HEK293 (cell line): ENCODE measurements around the gene TMEM260.

ENCODE experiments used
- CTCF ChIA-PET: fragments of 350-600 bp; formaldehyde crosslinking; extraction: SDS; loops from one replicate; lab custom pipeline; 2021; ENCODE audit warnings: antibody characterized with exemption; lab: Yijun Ruan, JAX
- POLR2A ChIA-PET: fragments of 300-600 bp; formaldehyde crosslinking; extraction: SDS; loops from one replicate; lab custom pipeline; 2020; ENCODE audit warnings: antibody characterized with exemption, inconsistent platforms; lab: Yijun Ruan, JAX
- H3K27ac ChIP-seq: fragments of 200-500 bp; sonication (Bioruptor generic); 2 replicates; pipeline ENCODE4 v1.5.1; 2014; ENCODE audit warnings: low read depth, low read length, control low read depth, inconsistent platforms; ENCODE audit errors: extremely low read depth
- H3K36me3 ChIP-seq, 2 experiments: fragments of 200-500 bp in 1 of 2; sonication (Bioruptor generic) in 1 of 2; 1 replicate in 1 of 2; 2 replicates in 1 of 2; pipeline ENCODE4 v1.5.1; 2014 to 2017; ENCODE audit warnings: inconsistent platforms in 2 of 2, low read length in 2 of 2; ENCODE audit not compliant: control insufficient read depth in 2 of 2, insufficient read depth in 1 of 2
- H3K4me1 ChIP-seq: fragments of 200-500 bp; sonication (Bioruptor generic); 2 replicates; pipeline ENCODE4 v1.5.1; 2014; ENCODE audit warnings: mild to moderate bottlenecking, low read length, inconsistent platforms; ENCODE audit not compliant: control insufficient read depth, insufficient read depth
- H3K4me3 ChIP-seq: 2 replicates; pipeline ENCODE4 v1.5.1; 2011; ENCODE audit warnings: low read depth, mild to moderate bottlenecking, control low read depth, low read length, moderate library complexity
- H3K9me3 ChIP-seq: fragments of 200-500 bp; sonication (Bioruptor generic); 2 replicates; pipeline ENCODE4 v1.5.1; 2014; ENCODE audit warnings: low read depth, low read length, inconsistent platforms; ENCODE audit not compliant: control insufficient read depth, insufficient read depth
- IKZF3 ChIP-seq: fragments of 450-650 bp; IDR thresholded peaks from 2 replicates; pipeline ENCODE4 v1.5.0; 2018; ENCODE audit warnings: missing biosample characterization, mild to moderate bottlenecking, missing genetic modification characterization, moderate library complexity
- OSR2 ChIP-seq: fragments of 450-650 bp; formaldehyde crosslinking; IDR thresholded peaks from 2 replicates; pipeline ENCODE4 v1.5.1; 2016; ENCODE audit warnings: missing biosample characterization, missing genetic modification characterization
- SCRT2 ChIP-seq: fragments of 450-650 bp; formaldehyde crosslinking; IDR thresholded peaks from 2 replicates; pipeline ENCODE4 v1.5.1; 2016; ENCODE audit warnings: missing biosample characterization, missing genetic modification characterization
- ZBTB17 ChIP-seq: fragments of 450-650 bp; formaldehyde crosslinking; IDR thresholded peaks from 2 replicates; pipeline ENCODE4 v1.5.1; 2016; ENCODE audit warnings: missing biosample characterization, missing genetic modification characterization
- ZNF10 ChIP-seq: fragments of 450-650 bp; formaldehyde crosslinking; IDR thresholded peaks from 2 replicates; pipeline ENCODE4 v1.5.1; 2017; ENCODE audit warnings: missing biosample characterization, missing genetic modification characterization
- ZNF2 ChIP-seq: fragments of 450-650 bp; formaldehyde crosslinking; IDR thresholded peaks from 2 replicates; pipeline ENCODE4 v1.5.1; 2016; ENCODE audit warnings: missing biosample characterization, missing genetic modification characterization
- ZNF302 ChIP-seq: fragments of 450-650 bp; formaldehyde crosslinking; IDR thresholded peaks from 2 replicates; pipeline ENCODE4 v1.5.1; 2016; ENCODE audit warnings: missing biosample characterization, missing genetic modification characterization, low read depth
- ZNF560 ChIP-seq: fragments of 450-650 bp; formaldehyde crosslinking; IDR thresholded peaks from 2 replicates; pipeline ENCODE4 v1.5.1; 2017; ENCODE audit warnings: missing biosample characterization, missing genetic modification characterization, borderline replicate concordance
- ZNF624 ChIP-seq: fragments of 450-650 bp; formaldehyde crosslinking; IDR thresholded peaks from 2 replicates; pipeline ENCODE4 v1.5.1; 2017; ENCODE audit warnings: missing biosample characterization, missing genetic modification characterization
- ZNF654 ChIP-seq: fragments of 450-650 bp; formaldehyde crosslinking; IDR thresholded peaks from 2 replicates; pipeline ENCODE4 v1.5.1; 2016; ENCODE audit warnings: low read depth, missing biosample characterization, missing genetic modification characterization
- ZNF660 ChIP-seq: fragments of 450-650 bp; IDR thresholded peaks from 2 replicates; pipeline ENCODE4 v1.5.1; 2018; ENCODE audit warnings: missing biosample characterization, mild to moderate bottlenecking, missing genetic modification characterization
- ZNF664 ChIP-seq: fragments of 450-650 bp; formaldehyde crosslinking; IDR thresholded peaks from 2 replicates; pipeline ENCODE4 v1.5.1; 2016; ENCODE audit warnings: missing biosample characterization, missing genetic modification characterization
- ZNF701 ChIP-seq: fragments of 450-650 bp; formaldehyde crosslinking; IDR thresholded peaks from 2 replicates; pipeline ENCODE4 v1.5.1; 2016; ENCODE audit warnings: missing biosample characterization, missing genetic modification characterization
- TF ChIP-seq, protein P1 (sequence below): fragments of 450-650 bp; formaldehyde crosslinking; IDR thresholded peaks from 2 replicates; pipeline ENCODE4; 2016; ENCODE audit warnings: missing biosample characterization, missing genetic modification characterization
- TF ChIP-seq, protein P2 (sequence below): fragments of 450-650 bp; formaldehyde crosslinking; IDR thresholded peaks from 2 replicates; pipeline ENCODE4 v1.5.1; 2016; ENCODE audit warnings: missing biosample characterization, missing genetic modification characterization
- TF ChIP-seq, protein P3 (sequence below): fragments of 450-650 bp; formaldehyde crosslinking; IDR thresholded peaks from 2 replicates; pipeline ENCODE4 v1.5.1; 2016; ENCODE audit warnings: missing biosample characterization, missing genetic modification characterization
- TF ChIP-seq, protein P4 (sequence below): fragments of 450-650 bp; formaldehyde crosslinking; IDR thresholded peaks from 2 replicates; pipeline ENCODE4 v1.5.1; 2016; ENCODE audit warnings: missing biosample characterization, missing genetic modification characterization
- TF ChIP-seq, protein P5 (sequence below): fragments of 450-650 bp; formaldehyde crosslinking; IDR thresholded peaks from 2 replicates; pipeline ENCODE4 v1.5.1; 2016; ENCODE audit warnings: missing biosample characterization, missing genetic modification characterization, low read depth

TMEM260 gene

DNA sequence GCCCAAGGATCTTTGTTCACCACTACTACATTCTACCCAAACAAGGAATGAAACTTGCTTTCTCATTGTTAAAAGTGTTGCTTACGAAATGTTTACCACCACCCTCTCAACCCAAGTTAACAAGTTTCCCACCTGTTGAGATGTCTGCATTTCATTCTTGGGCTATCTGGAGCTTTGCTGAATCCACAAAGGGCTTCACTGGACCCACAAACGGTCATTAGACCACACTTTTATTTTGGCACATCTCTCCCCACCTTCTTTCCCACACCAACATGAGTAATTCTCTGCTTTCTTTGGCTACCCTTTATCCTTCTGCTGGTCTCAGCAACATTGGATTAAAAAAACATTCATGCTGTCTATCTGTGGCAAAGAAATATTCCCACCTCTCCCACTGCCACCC lies 78.0 kb downstream of the TMEM260 start:
- CTCF ChIA-PET = interaction anchor here (0.8 to 1.0 kb wide), 2 partner anchors 166 to 413 kb away, joined by 5 to 7 read pairs; no protein-coding TSS in a partner anchor

DNA sequence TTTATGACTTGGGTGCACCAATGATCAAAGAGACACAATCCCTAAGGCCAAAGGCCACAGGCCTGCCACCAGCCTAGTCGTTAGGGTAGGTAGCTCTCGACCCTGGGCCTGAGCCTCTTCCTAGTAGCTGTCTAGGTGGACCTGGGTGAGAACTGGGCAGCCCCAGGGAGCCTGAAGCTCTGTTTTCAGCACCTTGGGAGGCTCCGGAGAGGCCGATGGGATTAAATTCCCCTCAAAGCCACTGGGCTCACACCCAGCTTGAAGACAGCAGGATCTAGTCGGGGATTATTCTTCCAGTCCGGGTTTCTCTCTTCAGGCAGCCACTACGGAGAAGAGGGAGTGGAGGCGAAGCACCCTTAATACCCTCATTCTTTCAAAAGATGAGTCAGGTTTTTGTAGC lies 79.8 kb downstream of the TMEM260 start:
- CTCF ChIA-PET = interaction anchor here (0.9 to 1.3 kb wide), 5 partner anchors 11 to 408 kb away, joined by 3 to 8 read pairs (median 3); no protein-coding TSS in a partner anchor

More for the DNA sequence above, 78.0 kb downstream of the TMEM260 start:
- Histone ChIP-seq H3K4me1 (peaks cover 11% of the 10 kb centered on the region), H3K4me3 (no peak overlapping the region), H3K27ac (no peak overlapping the region), H3K9me3 (no peaks in the 10 kb centered on the region), H3K36me3 (no peaks in the 10 kb centered on the region)
- TF ChIP-seq SCRT2 (tag by site-specific recombination) (peak; percentile 68; the same call in 1 of the 2 replicates), ZNF660 (tag by site-specific recombination) (no peak)
- TF ChIP-seq, protein P1, sequence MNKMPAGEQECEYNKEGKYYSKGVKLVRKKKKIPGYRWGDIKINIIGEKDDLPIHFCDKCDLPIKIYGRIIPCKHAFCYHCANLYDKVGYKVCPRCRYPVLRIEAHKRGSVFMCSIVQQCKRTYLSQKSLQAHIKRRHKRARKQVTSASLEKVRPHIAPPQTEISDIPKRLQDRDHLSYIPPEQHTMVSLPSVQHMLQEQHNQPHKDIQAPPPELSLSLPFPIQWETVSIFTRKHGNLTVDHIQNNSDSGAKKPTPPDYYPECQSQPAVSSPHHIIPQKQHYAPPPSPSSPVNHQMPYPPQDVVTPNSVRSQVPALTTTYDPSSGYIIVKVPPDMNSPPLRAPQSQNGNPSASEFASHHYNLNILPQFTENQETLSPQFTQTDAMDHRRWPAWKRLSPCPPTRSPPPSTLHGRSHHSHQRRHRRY (tag by site-specific recombination) = no peak
- POLR2A ChIA-PET = no interaction called here

DNA sequence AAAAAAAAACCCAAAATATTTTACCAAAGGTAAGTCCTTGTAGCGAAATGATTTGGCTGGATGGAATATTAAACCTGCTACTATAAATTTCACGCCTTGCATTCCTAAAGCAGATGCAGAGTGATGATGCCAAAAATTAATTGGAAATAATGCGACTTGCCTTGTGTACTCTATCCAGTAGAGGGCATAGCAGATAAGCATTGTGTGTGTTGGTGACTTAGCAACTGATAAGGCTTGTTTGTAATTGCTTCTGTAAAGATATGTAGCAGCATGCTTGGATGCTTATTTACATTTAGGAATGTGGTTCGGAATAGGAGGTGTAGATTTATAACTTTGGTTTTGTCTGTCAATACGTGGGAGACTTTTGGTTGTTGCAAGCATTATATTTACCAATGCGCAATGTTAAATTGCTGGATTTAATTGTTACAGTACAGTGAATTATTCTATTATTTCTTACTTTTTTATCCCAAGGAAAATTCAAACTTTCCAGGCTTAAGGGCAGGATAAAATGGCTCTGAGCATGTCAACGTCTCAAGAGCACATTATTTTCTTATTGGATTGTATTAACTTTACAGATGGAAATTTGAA lies 80.5 kb downstream of the TMEM260 start:
- no peaks in the 10 kb centered on the region for H3K9me3 ChIP-seq
- H3K4me3 ChIP-seq = no peak overlapping the region
- H3K36me3 ChIP-seq = no peaks in the 10 kb centered on the region
- H3K4me1 ChIP-seq = peaks cover 11% of the 10 kb centered on the region
- no peak overlapping the region for H3K27ac ChIP-seq
- CTCF ChIA-PET = interaction anchor here (1.0 to 1.4 kb wide), 5 partner anchors 13 to 523 kb away, joined by 3 to 8 read pairs (median 4); no protein-coding TSS in a partner anchor
- peak; percentile 81 for TF ChIP-seq ZNF654 (tag by site-specific recombination)
- TF ChIP-seq ZNF664 = peak; percentile 84; the same call in 1 of the 2 replicates
- no peak for TF ChIP-seq ZNF302
- TF ChIP-seq OSR2 = peak; percentile 74
- TF ChIP-seq ZNF10 (tag by site-specific recombination) = peak; percentile 96
- TF ChIP-seq, protein P2, sequence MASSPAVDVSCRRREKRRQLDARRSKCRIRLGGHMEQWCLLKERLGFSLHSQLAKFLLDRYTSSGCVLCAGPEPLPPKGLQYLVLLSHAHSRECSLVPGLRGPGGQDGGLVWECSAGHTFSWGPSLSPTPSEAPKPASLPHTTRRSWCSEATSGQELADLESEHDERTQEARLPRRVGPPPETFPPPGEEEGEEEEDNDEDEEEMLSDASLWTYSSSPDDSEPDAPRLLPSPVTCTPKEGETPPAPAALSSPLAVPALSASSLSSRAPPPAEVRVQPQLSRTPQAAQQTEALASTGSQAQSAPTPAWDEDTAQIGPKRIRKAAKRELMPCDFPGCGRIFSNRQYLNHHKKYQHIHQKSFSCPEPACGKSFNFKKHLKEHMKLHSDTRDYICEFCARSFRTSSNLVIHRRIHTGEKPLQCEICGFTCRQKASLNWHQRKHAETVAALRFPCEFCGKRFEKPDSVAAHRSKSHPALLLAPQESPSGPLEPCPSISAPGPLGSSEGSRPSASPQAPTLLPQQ (tag by site-specific recombination) = 0 out of 2 replicates have a peak, but pooled peaks have one; percentile 15
- no peak for TF ChIP-seq ZNF624 (tag by site-specific recombination)
- TF ChIP-seq ZBTB17 (tag by site-specific recombination) = peak; percentile 69
- 0 out of 2 replicates have a peak, but pooled peaks have one; percentile 61 for TF ChIP-seq ZNF2 (tag by site-specific recombination)
- TF ChIP-seq, protein P3, sequence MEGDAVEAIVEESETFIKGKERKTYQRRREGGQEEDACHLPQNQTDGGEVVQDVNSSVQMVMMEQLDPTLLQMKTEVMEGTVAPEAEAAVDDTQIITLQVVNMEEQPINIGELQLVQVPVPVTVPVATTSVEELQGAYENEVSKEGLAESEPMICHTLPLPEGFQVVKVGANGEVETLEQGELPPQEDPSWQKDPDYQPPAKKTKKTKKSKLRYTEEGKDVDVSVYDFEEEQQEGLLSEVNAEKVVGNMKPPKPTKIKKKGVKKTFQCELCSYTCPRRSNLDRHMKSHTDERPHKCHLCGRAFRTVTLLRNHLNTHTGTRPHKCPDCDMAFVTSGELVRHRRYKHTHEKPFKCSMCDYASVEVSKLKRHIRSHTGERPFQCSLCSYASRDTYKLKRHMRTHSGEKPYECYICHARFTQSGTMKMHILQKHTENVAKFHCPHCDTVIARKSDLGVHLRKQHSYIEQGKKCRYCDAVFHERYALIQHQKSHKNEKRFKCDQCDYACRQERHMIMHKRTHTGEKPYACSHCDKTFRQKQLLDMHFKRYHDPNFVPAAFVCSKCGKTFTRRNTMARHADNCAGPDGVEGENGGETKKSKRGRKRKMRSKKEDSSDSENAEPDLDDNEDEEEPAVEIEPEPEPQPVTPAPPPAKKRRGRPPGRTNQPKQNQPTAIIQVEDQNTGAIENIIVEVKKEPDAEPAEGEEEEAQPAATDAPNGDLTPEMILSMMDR (tag by site-specific recombination) = peak; percentile 64
- no peak for TF ChIP-seq IKZF3
- TF ChIP-seq ZNF660 (tag by site-specific recombination) = 0 out of 2 replicates have a peak, but pooled peaks have one; percentile 20
- POLR2A ChIA-PET = no interaction called here

More for the DNA sequence above, 79.8 kb downstream of the TMEM260 start:
- H3K9me3 ChIP-seq = no peaks in the 10 kb centered on the region
- peaks cover 11% of the 10 kb centered on the region for H3K4me1 ChIP-seq
- H3K4me3 ChIP-seq = no peak overlapping the region
- TF ChIP-seq, protein P4, sequence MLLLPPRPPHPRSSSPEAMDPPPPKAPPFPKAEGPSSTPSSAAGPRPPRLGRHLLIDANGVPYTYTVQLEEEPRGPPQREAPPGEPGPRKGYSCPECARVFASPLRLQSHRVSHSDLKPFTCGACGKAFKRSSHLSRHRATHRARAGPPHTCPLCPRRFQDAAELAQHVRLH (tag by site-specific recombination) = no peak
- TF ChIP-seq ZNF701 (no peak), ZNF560 (tag by site-specific recombination) (no peak)
- TF ChIP-seq, protein P5, sequence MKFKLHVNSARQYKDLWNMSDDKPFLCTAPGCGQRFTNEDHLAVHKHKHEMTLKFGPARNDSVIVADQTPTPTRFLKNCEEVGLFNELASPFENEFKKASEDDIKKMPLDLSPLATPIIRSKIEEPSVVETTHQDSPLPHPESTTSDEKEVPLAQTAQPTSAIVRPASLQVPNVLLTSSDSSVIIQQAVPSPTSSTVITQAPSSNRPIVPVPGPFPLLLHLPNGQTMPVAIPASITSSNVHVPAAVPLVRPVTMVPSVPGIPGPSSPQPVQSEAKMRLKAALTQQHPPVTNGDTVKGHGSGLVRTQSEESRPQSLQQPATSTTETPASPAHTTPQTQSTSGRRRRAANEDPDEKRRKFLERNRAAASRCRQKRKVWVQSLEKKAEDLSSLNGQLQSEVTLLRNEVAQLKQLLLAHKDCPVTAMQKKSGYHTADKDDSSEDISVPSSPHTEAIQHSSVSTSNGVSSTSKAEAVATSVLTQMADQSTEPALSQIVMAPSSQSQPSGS (tag by site-specific recombination) = no peak
- POLR2A ChIA-PET = no interaction called here
- no peaks in the 10 kb centered on the region for H3K36me3 ChIP-seq
- H3K27ac ChIP-seq = no peak overlapping the region
